GM19025 (cell line): ENCODE data around the gene FCAMR.

ENCODE experiments used
- ATAC-seq: cut with Tn5 transposase; IDR thresholded peaks from one replicate; pipeline ENCODE4 v1.9.1; 2021; ENCODE audit warnings: mild to moderate bottlenecking, low read depth, moderate library complexity; ENCODE audit not compliant: unreplicated experiment

FCAMR gene

GRCh38 chr1:206960676-206961386 is 9.4 kb downstream of the FCAMR start:
- no peak for ATAC-seq

- no peak for ATAC-seq
These were observed 12.1 kb downstream of the FCAMR start for GRCh38 chr1:206958144-206958543.

- no peak for ATAC-seq
These were observed 12.6 kb downstream of the FCAMR start for GRCh38 chr1:206957639-206958038.

- peak; percentile 54 for ATAC-seq
These were observed 14.5 kb downstream of the FCAMR start for GRCh38 chr1:206955476-206956451.

- ATAC-seq, result no peak
These were observed 15.6 kb downstream of the FCAMR start for GRCh38 chr1:206954459-206955342.

- no peak for ATAC-seq
These were observed 16.6 kb downstream of the FCAMR start for GRCh38 chr1:206953626-206954025.

GRCh38 chr1:206953126-206953525 is 17.1 kb downstream of the FCAMR start:
- no peak for ATAC-seq

GRCh38 chr1:206952171-206952570 is 18.1 kb downstream of the FCAMR start:
- ATAC-seq, result no peak

GRCh38 chr1:206951318-206952100 is 18.8 kb downstream of the FCAMR start:
- no peak for ATAC-seq

GRCh38 chr1:206949641-206950040 is 20.6 kb downstream of the FCAMR start:
- ATAC-seq, result no peak

- no peak for ATAC-seq
These were observed 21.1 kb downstream of the FCAMR start for GRCh38 chr1:206949208-206949607.

GRCh38 chr1:206947255-206947654 is 23.0 kb downstream of the FCAMR start:
- no peak for ATAC-seq

- no peak for ATAC-seq
These were observed 24.0 kb downstream of the FCAMR start, which contains the start of gene PIGR for GRCh38 chr1:206946261-206946660. PIGR (minus strand) TSS chr1:206946466; CDS start chr1:206940531, 5,935 bp downstream.

GRCh38 chr1:206945779-206946178 is 24.5 kb downstream of the FCAMR start:
- no peak for ATAC-seq

- no peak for ATAC-seq
These were observed 25.6 kb downstream of the FCAMR start for GRCh38 chr1:206944703-206945102.

GRCh38 chr1:206941766-206942418 is 28.4 kb downstream of the FCAMR start:
- no peak for ATAC-seq

GRCh38 chr1:206940588-206940936 is 29.7 kb downstream of the FCAMR start:
- no peak for ATAC-seq

- ATAC-seq, result no peak
These were observed 30.2 kb downstream of the FCAMR start for GRCh38 chr1:206939841-206940587.

- no peak for ATAC-seq
These were observed 31.1 kb downstream of the FCAMR start for GRCh38 chr1:206939131-206939530.
